Fibroblast of villous mesenchyme (primary cell): ENCODE data around the gene PSMD10. TPM values are rescaled to one million over a fixed set of nuclear protein-coding genes. Genes with fewer than 3 reads are reported as not detected.

Experiments
- DNase-seq: peaks from one replicate; pipeline ENCODE4 v3.0.0-alpha.2; 2010; ENCODE audit warnings: low read depth
- H3K4me3 ChIP-seq: 2 replicates; pipeline ENCODE4 v1.5.1; 2011; ENCODE audit warnings: low read depth, mild to moderate bottlenecking, low read length
- CTCF ChIP-seq: IDR thresholded peaks from 2 replicates; pipeline ENCODE4 v1.5.1; 2012; ENCODE audit warnings: low read depth, mild to moderate bottlenecking, low read length; ENCODE audit not compliant: insufficient read depth
- total RNA-seq: library from RNA; depleted of rRNA; stranded (reverse); fragments of >200 nt; gene quantifications from 2 replicates; pipeline ENCODE4 v1.2.3, GENCODE V29; 2012

PSMD10 gene
- total RNA-seq, 1 donor, result 96.7 TPM

GRCh38 chrX:108036298-108036973, 54.9 kb downstream of the PSMD10 start:
- H3K4me3 ChIP-seq, result no peak overlapping the region
- DNase-seq, result peak; percentile 37
- TF ChIP-seq CTCF, result no peak

GRCh38 chrX:108034725-108035124, 56.6 kb downstream of the PSMD10 start:
- DNase-seq, result no peak
- H3K4me3 ChIP-seq, result no peak overlapping the region
- no peak for TF ChIP-seq CTCF

Other genes with a start within 250 kb of the PSMD10 start
- gene TEX13B, start 109.2 kb downstream of the PSMD10 start, total RNA-seq, result not detected in 2 replicates
- not detected in 2 replicates for gene VSIG1, start 46.5 kb downstream of the PSMD10 start, total RNA-seq
- gene ATG4A, start 236 bp upstream of the PSMD10 start, total RNA-seq, result 10.6 and 17.3 TPM in 2 replicates